GM12864 (cell line): ENCODE data around the gene HAPLN3.

Experiments
- DNase-seq: peaks from one replicate; pipeline ENCODE4 v3.0.0-alpha.2; 2011; ENCODE audit warnings: low read depth
- H3K4me3 ChIP-seq: 2 replicates; pipeline ENCODE4 v1.5.1; 2011; ENCODE audit warnings: mild to moderate bottlenecking, low read depth, low read length, control low read depth
- TF ChIP-seq, protein P1 (sequence below): IDR thresholded peaks from 2 replicates; pipeline ENCODE4 v1.5.1; 2011; ENCODE audit warnings: low read depth, mild to moderate bottlenecking, moderate library complexity, low read length, control low read depth, inconsistent platforms; ENCODE audit errors: missing control alignments

Gene HAPLN3

DNA sequence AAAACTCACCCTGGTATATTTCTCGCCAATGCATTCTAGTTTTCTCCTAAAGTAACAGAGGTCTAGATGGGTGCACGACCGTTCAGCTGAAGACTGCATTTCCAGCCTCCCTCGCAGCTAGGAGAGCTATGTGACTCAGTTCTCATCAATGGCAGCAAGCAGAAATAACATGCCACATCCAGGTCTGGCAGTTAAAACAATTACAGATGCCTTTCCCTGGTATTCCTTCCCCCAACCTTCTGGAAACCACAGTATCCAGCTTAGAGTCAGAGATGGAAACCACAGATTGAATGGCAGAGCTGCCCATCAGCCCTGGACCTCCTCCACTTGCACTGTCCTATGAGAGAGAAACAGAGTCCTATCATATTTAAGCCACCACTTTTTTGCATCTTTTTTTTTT, 4.8 kb downstream of the HAPLN3 start:
- no peak for DNase-seq

DNA sequence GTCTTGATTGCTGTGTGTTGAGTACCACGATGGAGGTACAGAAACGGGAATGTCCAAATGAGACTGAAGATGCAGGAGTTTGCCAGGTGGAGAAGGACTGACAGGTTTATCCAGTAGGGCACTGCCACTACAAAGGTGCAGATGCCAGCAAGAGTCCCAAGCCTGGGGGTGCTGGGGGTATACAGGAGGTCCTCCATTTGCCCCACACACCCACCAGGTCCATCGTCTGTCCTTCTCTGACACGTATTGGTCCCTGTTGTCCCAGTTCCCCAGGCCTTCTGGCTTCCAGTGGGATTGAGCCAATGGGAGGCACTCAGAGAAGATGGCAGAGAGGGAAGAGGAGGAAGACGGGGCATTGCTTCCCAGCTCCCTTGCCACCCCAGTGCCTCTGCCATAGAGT, 6.6 kb downstream of the HAPLN3 start:
- no peak overlapping the region for H3K4me3 ChIP-seq
- DNase-seq = no peak
- TF ChIP-seq, protein P1, sequence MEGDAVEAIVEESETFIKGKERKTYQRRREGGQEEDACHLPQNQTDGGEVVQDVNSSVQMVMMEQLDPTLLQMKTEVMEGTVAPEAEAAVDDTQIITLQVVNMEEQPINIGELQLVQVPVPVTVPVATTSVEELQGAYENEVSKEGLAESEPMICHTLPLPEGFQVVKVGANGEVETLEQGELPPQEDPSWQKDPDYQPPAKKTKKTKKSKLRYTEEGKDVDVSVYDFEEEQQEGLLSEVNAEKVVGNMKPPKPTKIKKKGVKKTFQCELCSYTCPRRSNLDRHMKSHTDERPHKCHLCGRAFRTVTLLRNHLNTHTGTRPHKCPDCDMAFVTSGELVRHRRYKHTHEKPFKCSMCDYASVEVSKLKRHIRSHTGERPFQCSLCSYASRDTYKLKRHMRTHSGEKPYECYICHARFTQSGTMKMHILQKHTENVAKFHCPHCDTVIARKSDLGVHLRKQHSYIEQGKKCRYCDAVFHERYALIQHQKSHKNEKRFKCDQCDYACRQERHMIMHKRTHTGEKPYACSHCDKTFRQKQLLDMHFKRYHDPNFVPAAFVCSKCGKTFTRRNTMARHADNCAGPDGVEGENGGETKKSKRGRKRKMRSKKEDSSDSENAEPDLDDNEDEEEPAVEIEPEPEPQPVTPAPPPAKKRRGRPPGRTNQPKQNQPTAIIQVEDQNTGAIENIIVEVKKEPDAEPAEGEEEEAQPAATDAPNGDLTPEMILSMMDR = no peak

More for the DNA sequence above, 4.8 kb downstream of the HAPLN3 start:
- TF ChIP-seq, protein P1 = no peak
- no peak overlapping the region for H3K4me3 ChIP-seq

DNA sequence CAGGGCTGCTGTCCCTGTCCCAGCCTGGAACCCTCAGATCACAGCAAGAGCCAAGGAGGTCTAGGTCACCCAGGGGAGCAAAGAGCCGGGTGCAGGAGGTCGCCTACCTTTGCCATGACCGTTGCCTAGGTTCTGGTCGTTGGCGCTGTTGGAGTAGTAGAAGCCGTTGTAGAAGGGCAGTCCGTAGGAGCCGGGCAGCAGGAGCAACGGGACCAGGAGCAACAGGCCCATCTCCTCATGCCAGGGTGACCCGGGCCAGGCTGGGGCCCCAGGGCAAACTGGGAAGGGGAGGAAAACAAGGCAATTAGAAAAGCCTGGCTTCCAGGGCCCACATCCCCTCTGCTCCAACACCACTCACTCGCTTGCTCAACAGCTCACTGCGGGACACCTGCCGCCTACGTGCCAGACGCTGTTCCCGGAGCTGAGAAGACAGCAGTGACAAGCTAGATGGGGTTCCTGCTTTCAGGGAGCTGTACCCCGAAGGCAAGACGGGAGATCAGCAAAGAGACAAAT, 8.2 kb downstream of the HAPLN3 start:
- TF ChIP-seq, protein P1 = no peak
- H3K4me3 ChIP-seq = no peak overlapping the region
- DNase-seq = no peak

DNA sequence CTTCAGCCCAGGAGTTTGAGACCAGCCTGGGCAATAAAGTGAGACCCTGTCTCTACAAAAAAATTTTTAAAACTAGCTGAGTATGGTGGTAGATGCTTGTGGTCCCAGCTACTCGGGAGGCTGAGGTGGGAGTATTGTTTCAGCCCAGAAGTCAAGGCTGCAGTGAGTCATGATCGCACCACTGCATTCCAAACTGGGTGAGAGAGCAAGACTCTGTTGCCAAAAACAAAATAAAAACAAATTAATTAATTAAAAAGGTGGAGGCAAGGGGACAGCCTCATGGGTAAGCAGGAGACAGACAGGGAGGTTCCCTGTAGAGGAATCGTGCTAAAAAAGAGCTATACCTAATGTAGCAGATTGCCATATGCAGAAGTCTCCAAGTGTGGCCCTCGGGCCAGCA, 12.6 kb downstream of the HAPLN3 start:
- no peak for DNase-seq
- H3K4me3 ChIP-seq = no peak overlapping the region
- TF ChIP-seq, protein P1 = no peak

DNA sequence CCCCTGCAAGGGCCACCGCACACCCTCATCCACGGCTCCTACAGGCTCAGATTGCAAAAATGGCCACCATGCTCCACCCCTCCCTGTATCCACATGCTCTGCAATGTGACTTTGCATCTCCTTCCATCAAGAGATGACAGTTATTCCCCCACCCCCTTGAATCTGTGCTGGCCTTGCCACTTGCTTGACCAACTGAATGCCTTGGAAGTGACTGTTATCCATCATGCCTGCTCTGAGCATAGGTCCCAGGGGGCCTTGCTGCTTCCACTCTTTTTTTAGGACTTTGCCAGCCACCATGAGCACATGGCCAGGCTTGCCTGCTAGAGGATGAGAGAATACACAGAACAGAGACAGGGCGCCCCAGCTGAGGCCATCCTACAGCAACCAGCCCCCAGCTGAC, 13.6 kb downstream of the HAPLN3 start:
- TF ChIP-seq, protein P1 = no peak
- no peak for DNase-seq
- no peak overlapping the region for H3K4me3 ChIP-seq

DNA sequence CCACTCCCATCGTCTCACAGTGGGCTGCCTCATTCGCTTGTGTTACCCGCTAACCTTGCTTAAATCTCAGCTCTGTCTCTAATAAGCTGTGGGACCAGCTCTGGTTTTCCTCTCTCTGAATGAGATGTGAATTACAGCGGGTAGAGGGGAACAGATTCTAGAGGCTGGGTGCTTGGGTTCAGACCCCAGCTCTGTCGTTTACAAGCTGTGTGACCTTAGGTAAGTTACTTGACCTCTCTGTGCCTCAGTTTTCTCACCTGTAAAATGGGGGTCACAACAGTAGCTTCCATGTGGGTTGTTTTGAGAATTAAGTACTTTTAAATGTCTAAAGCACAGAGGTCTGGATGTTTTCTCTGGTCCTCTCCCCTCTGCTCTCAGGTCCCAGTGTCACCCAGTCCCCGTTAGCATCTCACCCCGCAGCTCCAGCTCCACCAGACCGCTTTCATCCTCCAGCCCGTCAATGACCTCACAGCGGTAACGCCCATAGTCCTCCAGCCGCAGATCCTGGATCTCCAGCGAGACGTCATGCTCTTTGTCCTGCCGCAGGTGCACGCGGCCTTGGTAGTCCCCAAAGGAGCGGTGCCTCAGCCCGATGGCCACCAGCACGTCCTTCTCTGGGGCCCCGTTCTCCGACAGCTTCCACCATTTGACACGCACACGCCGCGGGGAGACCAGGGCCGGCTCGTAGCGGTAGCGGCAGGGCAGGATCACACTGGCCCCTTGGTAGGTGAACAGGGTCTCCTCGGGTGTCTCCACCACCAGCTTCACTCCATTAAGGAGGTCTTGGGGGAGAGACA, 14.2 kb downstream of the HAPLN3 start:
- no peak for DNase-seq
- TF ChIP-seq, protein P1 = no peak
- H3K4me3 ChIP-seq = no peak overlapping the region

DNA sequence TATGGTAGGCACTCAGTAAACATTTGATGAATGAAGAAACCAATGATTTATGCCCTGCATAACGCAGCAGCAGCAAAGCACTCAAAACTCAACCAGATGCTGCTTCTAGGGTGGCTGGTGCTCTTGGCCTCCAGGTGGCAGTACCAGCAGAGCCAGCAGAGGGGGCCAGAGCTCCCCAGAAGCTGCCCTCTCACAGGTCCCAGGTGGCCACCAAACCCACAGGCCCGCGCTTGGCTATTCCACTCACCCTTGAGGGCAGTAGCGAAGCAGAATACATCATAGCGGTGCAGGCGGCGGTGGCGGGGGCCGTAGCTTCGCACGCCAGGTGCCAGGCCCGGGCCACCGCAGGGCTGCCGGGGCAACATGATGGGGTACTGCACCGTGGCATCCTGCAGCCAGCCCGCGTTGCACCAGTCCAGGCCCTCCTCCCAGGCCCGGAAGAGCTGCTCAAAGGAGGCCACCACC, 16.6 kb downstream of the HAPLN3 start:
- TF ChIP-seq, protein P1 = peak; percentile 78
- DNase-seq = no peak
- H3K4me3 ChIP-seq = no peak overlapping the region
